Left lobe of liver (tissue), 2 donors: ENCODE data around the gene KAZN. TPM values are rescaled to one million over a fixed set of nuclear protein-coding genes. Genes with fewer than 3 reads are reported as not detected.

Experiments used
- ATAC-seq: fragments of 200-7000 bp; cut with Tn5 transposase; one replicate; pipeline ENCODE4 v1.9.1; 2020; ENCODE audit warnings: mild to moderate bottlenecking, moderate library complexity
- DNase-seq: peaks from one replicate; pipeline ENCODE4 v3.0.0-alpha.2; 2020; ENCODE audit warnings: low spot score
- total RNA-seq: library from RNA; stranded (reverse); gene quantifications from one replicate; pipeline ENCODE4 v1.2.1, GENCODE V29; 2021
- donor health status: DM: no; HTN: no; CAD: no; lungs with moderate emphysema.
- donor health status: DM: no; HTN: yes; CAD: no.

KAZN gene
- total RNA-seq, 1 donor from 2014 or later, result 4.4 TPM

DNA sequence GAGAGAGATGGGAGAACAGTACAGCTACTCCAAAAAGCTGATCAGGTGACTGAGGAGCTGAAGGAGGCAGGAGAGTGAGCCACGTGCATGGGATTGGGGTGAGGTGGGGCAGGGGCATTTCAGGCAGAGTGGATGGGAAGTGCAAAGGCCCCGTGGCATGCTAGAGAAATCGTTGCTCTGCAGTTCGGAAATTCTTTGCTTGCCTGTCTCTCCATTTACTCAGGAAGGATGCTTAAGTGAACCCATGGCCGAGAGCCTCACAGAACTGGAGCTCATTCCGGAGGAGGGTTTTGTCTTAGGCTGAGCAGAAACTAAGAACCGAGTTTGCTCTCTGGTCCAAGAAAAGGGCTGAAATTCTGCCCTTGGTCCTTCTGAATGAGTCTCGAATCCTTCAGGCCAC lies 415.3 kb downstream of the KAZN start:
- DNase-seq (no peak), ATAC-seq (no peak)

DNA sequence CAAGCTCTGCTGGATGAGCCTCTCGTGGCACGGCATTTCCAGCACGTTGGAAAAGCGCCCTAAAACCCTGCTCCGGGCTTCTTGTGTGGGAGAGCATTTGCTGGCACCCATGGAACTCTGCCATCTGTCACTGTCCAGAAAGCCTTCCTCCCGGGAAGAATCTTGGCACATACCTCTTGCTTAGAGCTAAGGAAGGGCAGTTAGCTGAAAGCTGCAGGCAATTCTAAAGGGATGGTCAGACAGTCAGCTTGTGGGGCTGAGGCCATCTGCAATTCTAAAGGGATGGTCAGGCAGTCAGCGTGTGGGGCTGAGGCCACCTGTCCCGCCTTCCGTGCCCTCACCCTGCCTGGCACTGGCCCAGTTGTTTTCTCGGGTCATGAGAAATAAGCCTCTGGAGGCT lies 416.0 kb downstream of the KAZN start:
- ATAC-seq (no peak), DNase-seq (no peak)

DNA sequence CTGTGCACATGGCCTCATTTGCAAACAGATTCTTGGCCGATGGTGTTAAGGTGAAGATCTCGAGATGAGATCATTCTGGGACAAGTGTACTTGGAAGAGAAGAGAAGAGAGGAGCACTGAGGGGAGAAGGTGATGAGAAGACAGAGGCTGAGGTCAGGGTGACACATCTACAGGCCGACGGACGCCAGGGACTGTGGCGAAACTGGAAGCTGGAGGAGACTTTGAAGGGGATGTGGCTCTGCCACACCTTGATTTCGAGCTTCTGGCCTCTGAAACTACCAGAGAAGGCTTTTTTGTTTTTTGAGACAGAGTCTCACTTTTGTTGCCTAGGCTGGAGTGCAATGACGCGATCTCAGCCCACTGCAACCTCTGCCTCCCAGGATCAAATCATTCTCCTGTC lies 417.5 kb downstream of the KAZN start:
- DNase-seq, result no peak
- ATAC-seq, result no peak

DNA sequence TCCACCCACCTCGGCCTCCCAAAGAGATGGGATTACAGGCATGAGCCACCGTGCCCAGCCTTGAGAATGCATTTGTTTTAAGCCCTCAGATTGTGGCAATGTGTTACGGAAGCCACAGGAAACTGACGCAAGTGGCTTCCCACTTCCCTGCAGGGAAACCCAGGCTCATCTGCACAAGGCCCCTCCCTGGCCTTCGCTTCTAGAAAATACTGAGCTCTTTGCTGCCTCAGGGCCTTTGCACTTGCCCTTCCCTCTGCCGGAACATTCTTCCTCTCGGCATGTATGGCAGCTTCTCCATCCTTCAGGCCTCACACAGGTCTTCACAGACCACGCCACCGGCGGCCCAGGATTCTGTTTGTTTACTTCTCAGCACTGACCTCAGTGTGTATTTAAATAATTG lies 418.0 kb downstream of the KAZN start:
- DNase-seq, result no peak
- ATAC-seq, result no peak

DNA sequence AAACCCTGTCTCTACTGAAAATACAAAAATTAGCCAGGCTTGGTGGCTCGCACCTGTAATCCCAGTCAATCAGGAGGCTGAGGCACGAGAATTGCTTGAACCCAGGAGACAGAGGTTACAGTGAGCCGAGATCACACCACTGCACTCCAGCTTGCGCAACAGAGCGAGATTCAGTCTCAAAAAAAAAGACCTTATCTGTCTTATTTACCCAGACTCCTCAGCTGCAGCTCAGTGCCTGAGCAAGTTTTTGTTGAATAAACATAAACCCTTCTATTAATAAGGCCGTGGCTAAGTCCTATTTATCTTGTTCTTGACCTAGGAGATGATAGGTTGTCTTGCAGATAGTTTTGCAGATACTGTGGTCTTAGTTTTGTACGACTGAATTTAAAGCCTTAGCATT lies 418.6 kb downstream of the KAZN start:
- DNase-seq (no peak), ATAC-seq (no peak)

DNA sequence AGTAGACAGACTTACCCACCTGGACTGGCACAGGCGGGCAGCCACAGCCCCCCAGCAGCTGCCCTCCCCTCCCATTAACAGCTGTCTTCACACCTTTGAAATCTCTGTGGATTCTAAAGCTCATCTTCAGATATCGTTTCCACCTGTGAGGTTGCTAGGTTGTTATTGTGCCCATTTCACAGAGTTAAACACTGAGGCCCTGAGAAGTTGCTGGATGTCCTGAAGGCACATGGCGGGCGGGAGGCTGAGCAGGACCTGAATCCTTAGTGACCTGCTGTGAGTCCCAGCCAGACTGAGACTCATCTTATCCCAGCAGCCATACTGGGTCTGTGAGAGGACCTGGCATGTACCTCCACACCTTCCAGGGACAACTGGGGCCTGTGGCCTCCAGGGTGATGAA lies 420.3 kb downstream of the KAZN start:
- no peak for ATAC-seq
- no peak for DNase-seq

DNA sequence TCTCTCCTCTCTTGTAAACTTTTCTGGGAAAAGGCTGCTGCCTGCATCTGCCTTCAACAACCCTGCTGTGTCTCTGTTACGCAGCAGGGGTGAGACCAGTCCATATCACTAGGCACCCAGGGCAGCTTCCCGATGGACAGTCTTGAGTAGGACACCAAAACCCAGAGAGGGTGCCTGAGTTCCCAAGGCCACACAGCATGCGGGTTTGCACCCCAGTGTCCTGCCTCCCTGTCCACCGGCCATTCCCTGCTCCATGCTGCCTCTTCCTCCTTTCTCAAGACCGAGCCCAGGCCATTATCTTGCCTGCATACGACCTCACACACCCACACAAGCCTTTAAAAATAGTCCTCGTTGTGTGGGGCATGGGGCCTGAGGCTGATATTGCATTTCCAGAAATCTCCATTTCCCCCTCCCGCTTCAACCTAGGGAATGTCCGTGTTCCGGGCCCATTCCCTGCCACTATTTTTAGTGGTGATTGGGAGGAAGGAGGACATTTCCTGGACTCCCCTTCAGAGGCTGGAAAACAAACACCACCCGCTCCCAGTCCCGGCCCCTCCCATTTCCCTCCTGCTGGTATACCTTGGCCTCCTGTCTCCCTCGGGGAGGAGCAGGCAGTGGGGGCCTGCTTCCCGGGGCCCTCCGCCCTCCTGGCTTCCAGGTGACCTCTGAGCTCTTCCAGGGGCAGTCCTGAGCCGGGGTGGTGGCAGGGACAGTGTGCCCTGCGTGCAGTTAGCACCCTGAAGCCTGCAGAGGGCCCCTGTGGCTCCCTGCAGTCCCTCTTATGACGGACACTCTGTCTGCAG lies 422.7 kb downstream of the KAZN start:
- ATAC-seq (peak; percentile 52), DNase-seq (no peak)

DNA sequence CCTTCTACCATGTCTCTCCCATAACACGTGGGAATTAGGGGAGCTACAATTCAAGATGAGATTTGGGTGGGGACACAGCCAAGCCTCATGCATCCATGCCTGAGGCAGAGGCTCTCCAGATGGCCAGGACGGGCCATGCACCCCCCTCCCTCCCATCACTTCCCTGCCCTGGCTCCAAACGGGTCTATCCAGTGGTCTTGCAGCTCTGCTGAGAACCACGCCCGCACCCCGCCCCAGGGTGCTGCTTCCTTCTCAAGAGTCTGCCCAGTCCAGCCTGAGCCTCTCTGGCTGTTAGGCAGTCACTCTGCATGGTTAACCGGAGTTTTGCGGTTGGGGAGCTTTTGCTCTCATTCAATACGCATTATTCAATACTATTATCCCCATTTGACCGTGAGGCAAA lies 423.6 kb downstream of the KAZN start:
- DNase-seq (no peak), ATAC-seq (no peak)

DNA sequence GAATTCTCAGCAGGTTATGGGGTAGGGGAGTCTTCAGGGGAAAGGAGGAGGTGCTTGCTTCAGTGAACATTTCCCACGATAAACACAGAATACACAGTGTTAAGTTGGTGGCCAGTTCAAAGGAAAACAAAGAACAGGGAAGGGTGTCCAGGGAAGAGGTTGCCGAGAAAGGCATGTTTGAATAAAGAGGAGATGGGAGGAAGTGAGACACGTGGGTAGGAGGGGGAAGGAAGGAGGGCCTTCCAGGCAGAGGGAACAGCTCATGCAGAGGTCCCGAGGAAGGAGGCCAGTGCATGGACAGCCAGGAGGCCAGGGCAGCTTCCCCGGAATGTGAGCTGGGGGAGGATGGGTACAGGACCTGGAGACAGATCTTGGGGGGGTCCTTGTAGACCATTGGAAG lies 424.7 kb downstream of the KAZN start:
- DNase-seq, result no peak
- ATAC-seq, result no peak

DNA sequence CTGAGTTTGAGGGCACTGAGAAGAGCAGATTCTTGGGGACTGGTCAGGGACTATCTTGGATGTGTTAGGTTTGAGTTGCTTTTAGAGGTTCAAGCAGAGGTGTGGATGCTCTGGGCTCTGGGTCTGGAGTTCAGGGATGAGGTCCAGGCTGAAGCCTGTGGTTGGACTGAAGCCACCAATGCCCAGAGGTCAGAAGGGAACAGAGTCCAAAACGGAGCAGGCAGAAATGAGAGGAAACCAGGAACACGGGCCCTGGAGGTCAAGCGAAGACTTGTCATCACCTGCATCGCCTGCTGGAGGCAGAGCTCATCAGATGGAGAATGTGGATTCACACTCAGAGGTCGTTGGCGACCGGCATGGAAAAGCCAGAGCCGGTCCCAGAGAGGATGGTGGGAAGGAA lies 425.5 kb downstream of the KAZN start:
- no peak for ATAC-seq
- DNase-seq, result no peak

DNA sequence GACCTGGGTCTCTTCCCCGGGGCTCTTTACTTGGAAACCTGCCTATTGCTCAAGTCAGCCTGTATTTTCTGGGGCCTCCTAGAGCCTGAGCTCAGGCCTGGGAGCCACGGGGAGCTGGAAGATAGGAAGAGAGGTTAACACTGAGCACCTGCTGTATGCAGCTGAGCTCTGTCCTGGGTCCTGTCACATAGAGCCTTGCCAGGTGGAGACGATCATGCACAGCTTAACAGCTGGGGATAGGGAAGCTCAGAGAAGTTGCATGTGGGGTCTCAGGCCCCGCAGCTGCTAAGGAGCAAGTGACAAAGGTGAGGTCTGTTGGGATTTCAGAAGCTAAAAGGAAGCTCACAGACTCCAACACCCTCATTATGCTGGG lies 427.6 kb downstream of the KAZN start:
- ATAC-seq (no peak), DNase-seq (no peak)

DNA sequence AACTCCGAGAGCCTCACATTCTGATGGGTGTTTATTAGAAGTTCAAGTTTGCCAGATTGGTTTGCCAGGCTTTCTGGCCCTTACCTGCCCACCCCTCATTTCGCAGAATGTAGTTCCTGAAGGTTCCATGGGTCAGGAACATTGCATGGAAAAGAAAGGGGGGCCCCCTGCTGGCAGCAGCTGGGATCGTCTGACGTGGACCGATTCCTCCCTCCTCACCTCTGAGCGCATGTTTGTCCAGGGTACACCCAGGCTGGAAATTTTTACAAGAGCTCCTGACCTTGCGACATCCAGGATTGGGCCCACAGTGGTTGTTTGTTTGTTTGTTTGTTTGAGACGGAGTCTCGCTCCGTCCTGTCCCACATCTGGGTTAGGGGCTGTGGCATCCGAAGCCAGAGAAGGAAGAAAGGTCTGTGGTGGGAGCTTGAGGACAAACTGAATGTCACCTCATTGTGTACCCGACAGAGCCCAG lies 429.1 kb downstream of the KAZN start:
- peak; percentile 58 for DNase-seq

DNA sequence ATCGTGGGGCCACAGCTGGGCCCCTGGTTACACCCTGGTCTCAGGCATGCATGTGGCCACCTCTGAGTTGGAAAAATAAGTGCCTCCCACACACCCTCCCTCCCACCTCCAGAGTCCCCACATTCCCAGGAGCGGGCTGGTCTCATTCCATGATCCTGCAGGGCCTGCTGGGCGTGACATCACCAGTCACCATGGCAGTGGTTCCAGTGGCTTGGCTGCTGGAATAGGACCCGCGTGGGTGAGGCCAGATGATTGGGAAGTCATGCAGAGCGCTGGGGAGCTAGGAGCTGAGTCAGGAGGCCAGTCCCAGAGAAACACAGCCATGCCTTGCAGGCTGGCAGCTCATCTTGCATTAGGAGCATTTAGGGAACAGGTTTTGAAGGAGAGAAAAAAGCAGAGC lies 429.6 kb downstream of the KAZN start:
- no peak for DNase-seq
- ATAC-seq, result no peak

More for the DNA sequence above, 429.1 kb downstream of the KAZN start:
- ATAC-seq, result peak; percentile 80

DNA sequence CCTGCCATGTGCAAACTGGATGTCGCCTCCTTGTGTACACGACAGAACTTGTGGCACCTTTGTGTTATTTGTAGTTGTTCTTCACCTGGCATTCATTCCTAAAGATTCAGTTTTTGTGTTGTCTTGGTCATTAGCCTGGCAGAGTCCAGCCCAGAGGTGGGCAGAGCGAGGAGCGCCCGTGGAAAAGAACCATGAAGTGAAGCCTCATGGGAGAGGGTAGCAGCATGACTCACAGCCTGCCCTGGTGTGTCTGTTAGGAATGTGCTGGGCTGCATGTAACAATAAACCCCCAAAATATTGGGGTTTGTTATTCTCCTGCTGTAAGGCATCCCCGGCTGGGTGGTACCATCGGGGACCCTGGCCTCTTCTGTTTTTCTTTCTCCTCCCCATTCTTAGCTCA lies 430.1 kb downstream of the KAZN start:
- no peak for DNase-seq
- ATAC-seq, result no peak

DNA sequence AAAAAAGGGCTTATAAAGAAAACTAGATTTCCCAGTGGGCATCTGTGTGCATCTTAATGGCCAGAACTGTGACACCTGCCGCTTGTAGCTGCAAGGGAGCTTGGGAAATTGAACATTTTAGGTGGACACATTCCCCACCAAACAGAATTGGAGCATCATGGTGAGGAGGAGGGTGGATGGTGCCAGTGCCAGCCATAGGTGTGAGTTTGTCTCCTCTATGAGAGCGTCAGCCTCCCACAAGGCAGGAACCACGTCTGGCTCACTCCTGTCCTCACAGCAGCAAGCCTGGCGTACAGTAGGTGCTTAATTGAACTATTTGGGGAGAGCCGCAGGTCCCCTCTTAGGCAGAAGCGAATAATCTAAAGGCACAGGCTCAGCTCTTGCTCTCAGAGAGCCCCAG lies 430.6 kb downstream of the KAZN start:
- DNase-seq, result no peak
- ATAC-seq, result no peak

DNA sequence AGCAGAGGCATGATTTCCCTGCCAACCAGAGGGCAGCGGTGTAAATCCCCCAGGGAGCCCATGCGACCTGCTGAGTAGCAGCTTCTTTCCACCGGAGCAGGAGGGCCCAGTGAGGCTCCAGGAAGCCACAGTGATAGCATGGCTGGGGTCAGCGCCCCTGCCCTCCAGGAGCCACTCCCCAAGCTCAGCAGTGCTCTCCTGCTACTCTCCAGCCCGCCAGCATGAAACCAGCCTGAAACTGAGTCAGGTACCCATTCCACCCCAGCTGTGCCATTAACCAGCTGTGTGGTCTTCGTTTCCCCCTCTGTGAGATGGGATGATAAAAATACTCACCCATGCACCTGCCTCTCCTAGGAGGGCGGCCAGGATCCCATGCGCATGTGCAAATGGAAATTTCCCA lies 431.3 kb downstream of the KAZN start:
- no peak for ATAC-seq
- DNase-seq, result no peak

DNA sequence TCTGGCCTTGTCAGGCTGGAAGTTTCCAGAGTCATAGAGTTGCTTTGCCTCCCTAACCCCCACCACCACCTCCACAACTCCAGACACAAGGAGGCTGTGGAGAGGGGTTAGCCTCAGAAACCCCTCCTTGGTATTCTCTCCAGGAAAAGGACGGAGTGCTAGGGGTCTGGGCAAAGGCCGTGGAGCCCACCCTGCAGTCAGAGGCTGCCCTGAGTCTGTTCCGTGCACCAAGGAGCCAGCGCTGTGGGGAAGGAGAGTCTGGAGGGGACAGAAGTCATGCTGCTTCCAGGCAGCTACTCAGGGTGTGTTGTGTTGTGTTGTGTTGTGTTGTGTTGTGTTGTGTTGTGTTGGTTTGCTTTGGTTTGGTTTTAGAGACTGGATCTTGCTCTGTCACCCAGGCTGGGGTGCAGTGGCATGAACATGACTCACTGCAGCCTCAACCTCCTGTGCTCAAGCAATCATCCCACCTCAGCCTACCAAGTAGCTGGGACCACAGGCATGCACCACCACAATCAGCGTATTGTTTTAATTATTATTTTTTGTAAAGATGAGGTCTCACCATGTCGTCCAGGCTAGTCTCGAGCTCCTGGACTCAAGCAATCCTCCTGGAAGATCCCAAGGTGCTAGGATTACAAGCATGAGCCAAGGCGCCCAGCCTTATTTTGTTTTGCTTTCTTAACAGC lies 432.9 kb downstream of the KAZN start:
- ATAC-seq (no peak), DNase-seq (no peak)

DNA sequence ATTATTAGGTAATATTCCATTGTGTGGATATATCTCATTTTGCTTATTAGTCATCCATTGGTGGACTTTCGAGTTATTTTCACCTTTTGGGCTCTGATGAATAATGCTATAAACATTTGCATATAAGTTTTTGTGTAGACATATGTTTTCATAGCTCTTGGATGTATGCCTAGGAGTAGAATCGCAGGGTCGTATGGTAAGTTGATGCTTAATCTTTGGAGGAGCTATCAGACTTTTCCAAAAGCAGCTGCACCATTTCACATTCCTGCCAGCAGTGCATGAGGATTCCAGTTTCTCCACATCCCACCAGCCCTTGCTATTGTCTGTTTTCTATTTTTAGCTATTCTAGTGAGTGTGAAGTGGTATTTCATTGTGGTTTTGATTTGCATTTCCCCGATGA lies 434.8 kb downstream of the KAZN start:
- ATAC-seq, result no peak
- no peak for DNase-seq

DNA sequence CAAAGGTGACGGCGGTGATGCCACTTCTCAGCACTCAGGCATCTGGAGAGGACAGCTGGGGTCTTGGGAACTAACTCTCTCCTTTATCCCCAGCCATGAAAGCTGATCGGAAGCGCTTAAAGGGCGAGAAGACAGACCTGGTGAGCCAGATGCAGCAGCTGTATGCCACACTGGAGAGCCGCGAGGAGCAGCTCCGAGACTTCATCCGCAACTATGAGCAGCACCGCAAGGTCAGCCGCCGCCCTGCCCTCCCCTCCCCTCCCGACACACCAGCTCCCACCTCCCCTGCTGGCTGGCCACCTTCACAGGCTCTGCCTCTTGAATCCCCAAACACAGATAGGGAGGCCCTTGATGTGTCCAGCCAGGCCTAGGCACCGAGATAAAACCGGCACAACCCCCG lies 436.2 kb downstream of the KAZN start:
- ATAC-seq (no peak), DNase-seq (no peak)

DNA sequence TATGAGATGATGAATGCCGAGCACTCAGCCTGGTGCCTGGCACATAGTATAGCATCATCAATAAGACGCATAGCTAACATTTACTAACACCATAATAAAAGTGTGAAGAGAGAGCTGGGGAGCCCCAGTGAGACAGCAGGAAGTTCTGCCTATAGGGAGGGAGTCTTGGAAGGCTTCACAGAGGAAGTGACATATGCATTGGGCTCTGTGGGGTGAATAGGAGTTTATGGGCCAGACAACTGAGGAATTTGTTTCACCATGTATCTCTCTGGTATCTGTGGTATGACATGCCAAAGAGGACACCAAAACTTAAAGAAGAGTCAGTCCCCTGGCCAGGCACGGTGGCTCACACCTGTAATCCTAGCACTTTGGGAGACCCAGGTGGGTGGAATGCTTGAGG lies 436.8 kb downstream of the KAZN start:
- ATAC-seq (no peak), DNase-seq (no peak)

DNA sequence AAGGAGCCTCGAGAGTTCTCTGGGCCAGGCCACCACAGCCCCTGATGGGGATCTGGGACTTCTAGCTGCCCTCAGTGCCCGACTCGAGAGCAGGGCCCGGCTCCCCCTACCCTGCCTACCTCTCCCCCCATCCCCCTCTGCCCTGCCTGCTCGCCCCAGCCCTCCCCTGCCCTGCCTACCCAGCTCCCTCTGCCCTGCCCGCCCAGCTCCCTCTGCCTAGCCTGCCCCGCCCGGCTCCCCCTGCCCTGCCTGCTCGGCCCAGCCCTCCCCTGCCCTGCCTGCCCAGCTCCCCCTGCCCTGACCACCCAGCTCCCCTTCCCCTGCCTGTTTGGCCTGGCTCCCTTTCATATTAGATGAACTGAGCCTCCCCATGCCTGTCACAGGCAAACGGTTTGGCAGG lies 437.6 kb downstream of the KAZN start:
- DNase-seq, result no peak
- ATAC-seq, result no peak

DNA sequence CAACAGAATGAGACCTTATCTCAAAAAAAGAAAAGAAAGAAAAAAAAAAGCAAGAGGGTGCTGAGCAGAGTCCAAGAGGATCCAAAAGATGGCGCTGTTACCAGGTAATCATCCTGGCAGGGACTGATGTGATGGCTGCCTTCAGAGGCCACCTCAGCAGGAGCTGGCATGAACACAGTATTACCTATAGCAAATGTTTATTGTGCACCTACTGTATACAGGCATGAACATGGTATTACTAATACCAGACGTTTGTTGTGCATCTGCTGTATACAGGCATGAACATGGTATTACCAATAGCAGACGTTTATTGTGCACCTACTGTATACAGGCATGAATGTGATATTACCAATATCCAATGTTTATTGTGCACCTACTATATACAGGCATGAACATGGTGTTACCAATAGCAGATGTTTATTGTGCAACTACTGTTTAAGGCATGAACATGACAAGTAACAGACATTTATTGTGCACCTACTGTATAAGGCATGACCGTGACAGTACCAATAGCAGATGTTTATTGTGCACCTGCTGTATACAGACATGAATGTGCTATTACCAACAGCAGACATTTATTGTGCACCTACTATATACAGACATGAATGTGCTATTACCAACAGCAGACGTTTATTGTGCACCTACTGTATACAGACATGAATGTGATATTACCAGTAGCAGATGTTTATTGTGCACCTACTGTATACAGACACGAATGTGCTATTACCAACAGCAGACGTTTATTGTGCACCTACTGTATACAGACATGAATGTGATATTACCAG lies 439.9 kb downstream of the KAZN start:
- ATAC-seq (no peak), DNase-seq (no peak)
